ENCODE data around the gene HS6ST1.

- TF ChIP-seq EZH2 (IDR thresholded peaks at IDR 0.05; ENCODE audit: borderline replicate concordance, low read depth, low read length, severe bottlenecking), result no peak
- TF ChIP-seq CTCF (IDR thresholded peaks at IDR 0.05; ENCODE audit: borderline replicate concordance, extremely low read depth, low read length, poor library complexity, severe bottlenecking), result no peak
Measured at GRCh38 chr2:128289439-128289838, 29.2 kb downstream of the HS6ST1 start.
